Mesendoderm (in vitro differentiated cells): ENCODE measurements around the gene NPAT. TPM values are rescaled to one million over a fixed set of nuclear protein-coding genes. Genes with fewer than 3 reads are reported as not detected.

Experiments used
- DNase-seq: peaks from one replicate; pipeline ENCODE4 v3.0.0; 2013
- H2AK5ac ChIP-seq: 2 replicates; pipeline ENCODE4 v1.6.1; 2013; ENCODE audit warnings: low read length, inconsistent platforms
- H2BK120ac ChIP-seq: 2 replicates; pipeline ENCODE4 v1.6.1; 2013; ENCODE audit warnings: low read depth, mild to moderate bottlenecking, low read length, moderate library complexity, mixed read lengths
- H2BK15ac ChIP-seq: replicated peaks from 2 replicates; pipeline ENCODE4 v1.6.1; 2013; ENCODE audit warnings: low read depth, mild to moderate bottlenecking, moderate library complexity
- H2BK5ac ChIP-seq: 2 replicates; pipeline ENCODE4 v1.6.1; 2013; ENCODE audit warnings: low read length, inconsistent platforms
- H3K18ac ChIP-seq: 2 replicates; pipeline ENCODE4 v1.6.1; 2013; ENCODE audit warnings: mild to moderate bottlenecking, low read length, mixed read lengths
- H3K23ac ChIP-seq: one replicate; pipeline ENCODE4 v1.6.1; 2013; ENCODE audit warnings: low read length
- H3K27ac ChIP-seq: 2 replicates; pipeline ENCODE4 v1.5.1; 2013; ENCODE audit warnings: low read depth, mild to moderate bottlenecking, inconsistent platforms, low read length, moderate library complexity
- H3K27me3 ChIP-seq: 2 replicates; pipeline ENCODE4 v1.6.1; 2013; ENCODE audit warnings: low read length, control low read depth, mild to moderate bottlenecking, inconsistent platforms; ENCODE audit not compliant: insufficient read depth, poor library complexity
- H3K36me3 ChIP-seq: 2 replicates; pipeline ENCODE4 v1.6.1; 2013; ENCODE audit warnings: low read length, inconsistent platforms; ENCODE audit not compliant: control insufficient read depth, insufficient read depth
- H3K4ac ChIP-seq: one replicate; pipeline ENCODE4 v1.6.1; 2013; ENCODE audit warnings: low read depth, mild to moderate bottlenecking, low read length, moderate library complexity
- H3K4me1 ChIP-seq: 2 replicates; pipeline ENCODE4 v1.6.1; 2013; ENCODE audit warnings: low read depth, low read length, inconsistent platforms; ENCODE audit not compliant: control insufficient read depth
- H3K4me2 ChIP-seq: 2 replicates; pipeline ENCODE4 v1.6.1; 2013; ENCODE audit warnings: low read length
- H3K4me3 ChIP-seq: 2 replicates; pipeline ENCODE4 v1.5.1; 2013; ENCODE audit warnings: mild to moderate bottlenecking, low read length
- H3K56ac ChIP-seq: one replicate; pipeline ENCODE4 v1.6.1; 2013; ENCODE audit warnings: low read length
- H3K79me1 ChIP-seq: 2 replicates; pipeline ENCODE4 v1.6.1; 2013; ENCODE audit warnings: low read length, inconsistent platforms
- H3K79me2 ChIP-seq: 2 replicates; pipeline ENCODE4 v1.6.1; 2013; ENCODE audit warnings: mild to moderate bottlenecking, low read length; ENCODE audit not compliant: control insufficient read depth, insufficient read depth
- H3K9ac ChIP-seq: 2 replicates; pipeline ENCODE4 v1.6.1; 2013; ENCODE audit warnings: low read length, inconsistent platforms
- H4K5ac ChIP-seq: one replicate; pipeline ENCODE4 v1.6.1; 2013; ENCODE audit warnings: low read length
- H4K8ac ChIP-seq: one replicate; pipeline ENCODE4 v1.6.1; 2013; ENCODE audit warnings: low read depth, mild to moderate bottlenecking, control low read depth, low read length, moderate library complexity
- WGBS: extraction: QIAGEN DNeasy Blood & Tissue Kit; methylation state at CpG from one replicate; pipeline ENCODE4 v1.1.7; 2013; ENCODE audit warnings: low lambda C conversion rate, missing lambda C conversion rate; ENCODE audit not compliant: insufficient coverage; ENCODE audit errors: extremely low coverage; 5-methylcytosine and 5-hydroxymethylcytosine counted together
- polyA plus RNA-seq, 2 experiments: library from polyadenylated mRNA; stranded (reverse); fragments of 200-250 nt; gene quantifications; one replicate each; pipeline ENCODE4 v1.2.3, GENCODE V29; 2013

Gene NPAT
- 14.4 TPM for polyA plus RNA-seq (2013, experiment 1 of 2)
- polyA plus RNA-seq (2013, experiment 2 of 2): 13.2 TPM

GRCh38 chr11:108222574-108223347 lies at the start of gene NPAT, which contains the start of gene ATM:
Gene NPAT, minus strand, starts transcription at chr11:108222638. Its CDS starts 102 bp downstream, at chr11:108222536.
Gene ATM, plus strand, starts transcription at chr11:108223067. Its CDS starts 4,558 bp downstream, at chr11:108227625.
- H4K5ac ChIP-seq: peak within 1 kb of the TSS; percentile 50
- peak within 1 kb of the TSS; percentile 97 for H3K9ac ChIP-seq
- peaks cover 11% of the 10 kb centered on the region for H3K4me1 ChIP-seq
- peak within 1 kb of the TSS; percentile 96 for H2BK5ac ChIP-seq
- no peaks in the 10 kb centered on the region for H3K27me3 ChIP-seq
- H3K36me3 ChIP-seq: no peaks in the 10 kb centered on the region
- peak within 1 kb of the TSS; percentile 85 for H3K4me2 ChIP-seq
- peaks cover 59% of the 10 kb centered on the region for H3K79me2 ChIP-seq
- H2BK15ac ChIP-seq: no peak within 1 kb of the TSS
- H3K18ac ChIP-seq: peak within 1 kb of the TSS; percentile 63
- peak within 1 kb of the TSS; percentile 97 for H3K27ac ChIP-seq
- H3K4ac ChIP-seq: peak within 1 kb of the TSS; percentile 47
- no peak within 1 kb of the TSS for H2BK120ac ChIP-seq
- peak within 1 kb of the TSS; percentile 77 for H3K4me3 ChIP-seq
- peak; percentile 99 for DNase-seq
- H4K8ac ChIP-seq: no peak within 1 kb of the TSS
- H3K23ac ChIP-seq: peak within 1 kb of the TSS; percentile 1
- no CpG with 5 or more reads among the region's 70 CpGs for WGBS
- peak within 1 kb of the TSS; percentile 99 for H3K56ac ChIP-seq
- peaks cover 10% of the 10 kb centered on the region for H3K79me1 ChIP-seq
- H2AK5ac ChIP-seq: peak within 1 kb of the TSS; percentile 40

GRCh38 chr11:108269583-108269982 lies 47.1 kb upstream of the NPAT start:
- no peak overlapping the region for H3K18ac ChIP-seq
- H3K79me1 ChIP-seq: no peaks in the 10 kb centered on the region
- H2AK5ac ChIP-seq: no peak overlapping the region
- no peak overlapping the region for H3K9ac ChIP-seq
- no peak overlapping the region for H3K56ac ChIP-seq
- H2BK5ac ChIP-seq: no peak overlapping the region
- H2BK15ac ChIP-seq: no peak overlapping the region
- DNase-seq: no peak
- no peak overlapping the region for H4K5ac ChIP-seq
- no peak overlapping the region for H3K4ac ChIP-seq
- no peaks in the 10 kb centered on the region for H3K4me1 ChIP-seq
- WGBS: no CpG with 5 or more reads among the region's 3 CpGs
- H3K23ac ChIP-seq: no peak overlapping the region
- H3K79me2 ChIP-seq: no peaks in the 10 kb centered on the region
- no peaks in the 10 kb centered on the region for H3K27me3 ChIP-seq
- no peak overlapping the region for H4K8ac ChIP-seq
- no peak overlapping the region for H2BK120ac ChIP-seq
- H3K4me3 ChIP-seq: no peak overlapping the region
- peaks cover 4% of the 10 kb centered on the region for H3K36me3 ChIP-seq
- H3K27ac ChIP-seq: no peak overlapping the region
- H3K4me2 ChIP-seq: no peak overlapping the region

GRCh38 chr11:108253176-108253575 lies 30.7 kb upstream of the NPAT start:
- H3K4me2 ChIP-seq: no peak overlapping the region
- H2BK5ac ChIP-seq: no peak overlapping the region
- H3K4ac ChIP-seq: no peak overlapping the region
- H3K56ac ChIP-seq: no peak overlapping the region
- H3K27ac ChIP-seq: no peak overlapping the region
- peaks cover 1% of the 10 kb centered on the region for H3K36me3 ChIP-seq
- no peak overlapping the region for H4K5ac ChIP-seq
- H2BK120ac ChIP-seq: no peak overlapping the region
- H3K9ac ChIP-seq: no peak overlapping the region
- H3K4me1 ChIP-seq: no peaks in the 10 kb centered on the region
- no peak overlapping the region for H3K23ac ChIP-seq
- no CpG with 5 or more reads among the region's 1 CpG for WGBS
- H2BK15ac ChIP-seq: no peak overlapping the region
- no peaks in the 10 kb centered on the region for H3K79me1 ChIP-seq
- no peak overlapping the region for H2AK5ac ChIP-seq
- H3K18ac ChIP-seq: no peak overlapping the region
- H3K27me3 ChIP-seq: no peaks in the 10 kb centered on the region
- no peak overlapping the region for H4K8ac ChIP-seq
- no peak overlapping the region for H3K4me3 ChIP-seq
- no peaks in the 10 kb centered on the region for H3K79me2 ChIP-seq
- peak; percentile 10 for DNase-seq

GRCh38 chr11:108246885-108247284 lies 24.4 kb upstream of the NPAT start:
- no peak overlapping the region for H3K23ac ChIP-seq
- no peaks in the 10 kb centered on the region for H3K27me3 ChIP-seq
- no peak overlapping the region for H3K4ac ChIP-seq
- no peaks in the 10 kb centered on the region for H3K79me2 ChIP-seq
- peaks cover 1% of the 10 kb centered on the region for H3K36me3 ChIP-seq
- no peak overlapping the region for H2BK120ac ChIP-seq
- no peak overlapping the region for H3K4me3 ChIP-seq
- no peak overlapping the region for H3K9ac ChIP-seq
- H3K4me1 ChIP-seq: no peaks in the 10 kb centered on the region
- DNase-seq: no peak
- H3K27ac ChIP-seq: no peak overlapping the region
- no peak overlapping the region for H2AK5ac ChIP-seq
- no peak overlapping the region for H2BK5ac ChIP-seq
- no peak overlapping the region for H3K18ac ChIP-seq
- no peaks in the 10 kb centered on the region for H3K79me1 ChIP-seq
- no peak overlapping the region for H3K4me2 ChIP-seq
- H3K56ac ChIP-seq: no peak overlapping the region
- H4K5ac ChIP-seq: no peak overlapping the region
- H4K8ac ChIP-seq: no peak overlapping the region
- H2BK15ac ChIP-seq: no peak overlapping the region
- WGBS: no CpG with 5 or more reads among the region's 2 CpGs

GRCh38 chr11:108246308-108246707 lies 23.9 kb upstream of the NPAT start:
- H3K9ac ChIP-seq: no peak overlapping the region
- no peak overlapping the region for H4K8ac ChIP-seq
- H3K79me1 ChIP-seq: no peaks in the 10 kb centered on the region
- no peaks in the 10 kb centered on the region for H3K27me3 ChIP-seq
- H3K79me2 ChIP-seq: no peaks in the 10 kb centered on the region
- no CpG with 5 or more reads among the region's 3 CpGs for WGBS
- H2BK5ac ChIP-seq: no peak overlapping the region
- no peak overlapping the region for H2AK5ac ChIP-seq
- H2BK120ac ChIP-seq: no peak overlapping the region
- H3K56ac ChIP-seq: no peak overlapping the region
- no peak overlapping the region for H3K4me3 ChIP-seq
- no peak overlapping the region for H3K27ac ChIP-seq
- DNase-seq: no peak
- no peaks in the 10 kb centered on the region for H3K4me1 ChIP-seq
- no peak overlapping the region for H2BK15ac ChIP-seq
- H3K36me3 ChIP-seq: peaks cover 1% of the 10 kb centered on the region
- H3K4ac ChIP-seq: no peak overlapping the region
- H3K23ac ChIP-seq: no peak overlapping the region
- no peak overlapping the region for H4K5ac ChIP-seq
- no peak overlapping the region for H3K4me2 ChIP-seq
- no peak overlapping the region for H3K18ac ChIP-seq
